ENCODE data around the gene KLHDC9.
"Not testable (repeated sequence)": the region's sequence is repeated elsewhere in the genome, so short reads cannot be mapped to it uniquely, and the experiment has no call there.

Gene KLHDC9

GRCh38 chr1:161111527-161111926 lies 13.4 kb downstream of the KLHDC9 start:
- no peak overlapping the region for H3K27ac ChIP-seq
- no peaks in the 10 kb centered on the region for H3K36me3 ChIP-seq (ENCODE audit: control insufficient read depth, insufficient read depth, low read length)
- H3K9ac ChIP-seq = no peak overlapping the region
- H3K79me2 ChIP-seq = peaks cover 19% of the 10 kb centered on the region
- no peaks in the 10 kb centered on the region for H3K4me1 ChIP-seq
- no peak overlapping the region for H3K4me2 ChIP-seq (ENCODE audit: low read length)
- no peaks in the 10 kb centered on the region for H3K27me3 ChIP-seq (ENCODE audit: control insufficient read depth, insufficient read depth, low read length)
- TF ChIP-seq, protein P1, sequence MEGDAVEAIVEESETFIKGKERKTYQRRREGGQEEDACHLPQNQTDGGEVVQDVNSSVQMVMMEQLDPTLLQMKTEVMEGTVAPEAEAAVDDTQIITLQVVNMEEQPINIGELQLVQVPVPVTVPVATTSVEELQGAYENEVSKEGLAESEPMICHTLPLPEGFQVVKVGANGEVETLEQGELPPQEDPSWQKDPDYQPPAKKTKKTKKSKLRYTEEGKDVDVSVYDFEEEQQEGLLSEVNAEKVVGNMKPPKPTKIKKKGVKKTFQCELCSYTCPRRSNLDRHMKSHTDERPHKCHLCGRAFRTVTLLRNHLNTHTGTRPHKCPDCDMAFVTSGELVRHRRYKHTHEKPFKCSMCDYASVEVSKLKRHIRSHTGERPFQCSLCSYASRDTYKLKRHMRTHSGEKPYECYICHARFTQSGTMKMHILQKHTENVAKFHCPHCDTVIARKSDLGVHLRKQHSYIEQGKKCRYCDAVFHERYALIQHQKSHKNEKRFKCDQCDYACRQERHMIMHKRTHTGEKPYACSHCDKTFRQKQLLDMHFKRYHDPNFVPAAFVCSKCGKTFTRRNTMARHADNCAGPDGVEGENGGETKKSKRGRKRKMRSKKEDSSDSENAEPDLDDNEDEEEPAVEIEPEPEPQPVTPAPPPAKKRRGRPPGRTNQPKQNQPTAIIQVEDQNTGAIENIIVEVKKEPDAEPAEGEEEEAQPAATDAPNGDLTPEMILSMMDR (IDR thresholded peaks at IDR 0.05) = no peak
- H3K9me3 ChIP-seq (ENCODE audit: control insufficient read depth, low read length) = no peaks in the 10 kb centered on the region
- H2AFZ ChIP-seq = no peak overlapping the region
- no peak overlapping the region for H3K4me3 ChIP-seq (ENCODE audit: low read depth, low read length)

DNA sequence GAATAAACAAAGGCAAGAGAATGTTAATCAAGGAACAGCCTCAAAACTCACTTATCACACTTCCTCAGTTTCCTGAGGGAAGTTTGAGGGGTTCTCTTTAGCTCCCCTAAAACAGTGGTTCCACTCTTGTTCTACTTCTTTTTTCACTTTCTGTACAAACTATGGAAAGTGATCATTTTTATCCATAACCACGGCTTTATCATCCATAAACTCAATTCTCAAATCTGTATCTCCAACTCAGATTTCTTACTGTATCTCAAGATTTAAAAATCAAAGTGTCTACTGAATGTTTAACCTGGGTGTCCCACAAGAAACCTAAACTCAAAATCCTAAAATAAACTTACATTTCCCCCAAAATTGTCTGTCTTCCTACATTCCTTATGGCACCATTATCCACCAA lies 15.8 kb downstream of the KLHDC9 start:
- H2AFZ ChIP-seq = no peak overlapping the region
- no peaks in the 10 kb centered on the region for H3K27me3 ChIP-seq (ENCODE audit: control insufficient read depth, insufficient read depth, low read length)
- no peak overlapping the region for H3K4me2 ChIP-seq (ENCODE audit: low read length)
- H3K9ac ChIP-seq = no peak overlapping the region
- H3K79me2 ChIP-seq = peaks cover 31% of the 10 kb centered on the region
- no peaks in the 10 kb centered on the region for H3K9me3 ChIP-seq (ENCODE audit: control insufficient read depth, low read length)
- no peak overlapping the region for H3K4me3 ChIP-seq (ENCODE audit: low read depth, low read length)
- no peak overlapping the region for H3K27ac ChIP-seq
- peaks cover 2% of the 10 kb centered on the region for H3K4me1 ChIP-seq
- H3K36me3 ChIP-seq (ENCODE audit: control insufficient read depth, insufficient read depth, low read length) = no peaks in the 10 kb centered on the region
- TF ChIP-seq, protein P1 (IDR thresholded peaks at IDR 0.05) = no peak

DNA sequence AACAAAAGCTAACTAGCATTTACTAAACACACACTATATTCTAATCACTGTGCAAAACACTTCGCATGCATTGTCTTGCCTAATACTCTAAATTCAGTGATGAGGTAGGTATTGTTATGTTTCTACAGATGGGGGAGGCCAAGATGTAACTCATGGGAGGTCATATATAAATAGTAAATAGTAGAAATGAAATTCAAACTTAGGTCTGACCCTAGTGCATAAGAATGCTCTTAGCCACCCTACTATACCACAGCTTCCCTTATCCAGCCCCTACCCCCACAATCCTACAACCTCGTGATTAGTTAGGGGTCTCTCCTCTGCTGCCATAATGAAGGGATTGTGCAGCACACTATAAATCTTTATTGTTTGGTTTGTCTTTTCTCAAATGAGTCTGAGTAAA lies 16.4 kb downstream of the KLHDC9 start:
- H3K79me2 ChIP-seq = peaks cover 31% of the 10 kb centered on the region
- H3K4me1 ChIP-seq = peaks cover 8% of the 10 kb centered on the region
- H3K27ac ChIP-seq = no peak overlapping the region
- no peak overlapping the region for H3K9ac ChIP-seq
- H3K4me2 ChIP-seq (ENCODE audit: low read length) = no peak overlapping the region
- no peak overlapping the region for H2AFZ ChIP-seq
- H3K4me3 ChIP-seq (ENCODE audit: low read depth, low read length) = no peak overlapping the region
- TF ChIP-seq, protein P1 (IDR thresholded peaks at IDR 0.05) = no peak
- no peaks in the 10 kb centered on the region for H3K27me3 ChIP-seq (ENCODE audit: control insufficient read depth, insufficient read depth, low read length)
- H3K36me3 ChIP-seq (ENCODE audit: control insufficient read depth, insufficient read depth, low read length) = no peaks in the 10 kb centered on the region
- no peaks in the 10 kb centered on the region for H3K9me3 ChIP-seq (ENCODE audit: control insufficient read depth, low read length)

DNA sequence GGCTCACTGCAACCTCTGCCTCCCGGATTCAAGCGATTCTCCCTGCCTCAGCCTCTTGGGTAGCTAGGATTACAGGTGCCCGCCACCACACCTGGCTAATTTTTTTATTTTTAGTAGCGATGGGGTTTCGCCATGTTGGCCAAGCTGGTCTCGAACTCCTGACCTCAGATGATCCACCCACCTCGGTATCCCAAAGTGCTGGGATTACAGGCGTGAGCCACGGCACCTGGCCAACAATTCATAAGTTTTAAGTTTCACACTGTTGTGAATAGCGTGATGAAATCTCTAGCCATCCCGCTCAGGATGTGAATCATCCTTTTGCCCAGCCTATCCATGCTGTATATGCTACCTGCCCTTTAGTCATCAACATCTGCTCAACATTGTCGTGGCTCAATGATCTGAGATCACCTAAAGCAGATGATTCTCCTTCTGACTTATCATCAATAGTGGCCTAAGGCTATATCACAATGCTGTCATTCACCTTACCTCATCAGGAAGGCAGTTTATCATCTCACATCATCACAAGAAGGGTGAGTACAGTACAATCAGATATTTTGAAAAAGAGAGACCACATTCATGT lies 17.1 kb downstream of the KLHDC9 start:
- H3K79me2 ChIP-seq = peaks cover 31% of the 10 kb centered on the region
- H3K4me1 ChIP-seq = peaks cover 13% of the 10 kb centered on the region
- H2AFZ ChIP-seq = no peak overlapping the region
- H3K27ac ChIP-seq = no peak overlapping the region
- no peak overlapping the region for H3K9ac ChIP-seq
- no peak overlapping the region for H3K4me3 ChIP-seq (ENCODE audit: low read depth, low read length)
- no peaks in the 10 kb centered on the region for H3K27me3 ChIP-seq (ENCODE audit: control insufficient read depth, insufficient read depth, low read length)
- no peaks in the 10 kb centered on the region for H3K36me3 ChIP-seq (ENCODE audit: control insufficient read depth, insufficient read depth, low read length)
- H3K4me2 ChIP-seq (ENCODE audit: low read length) = no peak overlapping the region
- TF ChIP-seq, protein P1 (IDR thresholded peaks at IDR 0.05) = no peak
- H3K9me3 ChIP-seq (ENCODE audit: control insufficient read depth, low read length) = no peaks in the 10 kb centered on the region

DNA sequence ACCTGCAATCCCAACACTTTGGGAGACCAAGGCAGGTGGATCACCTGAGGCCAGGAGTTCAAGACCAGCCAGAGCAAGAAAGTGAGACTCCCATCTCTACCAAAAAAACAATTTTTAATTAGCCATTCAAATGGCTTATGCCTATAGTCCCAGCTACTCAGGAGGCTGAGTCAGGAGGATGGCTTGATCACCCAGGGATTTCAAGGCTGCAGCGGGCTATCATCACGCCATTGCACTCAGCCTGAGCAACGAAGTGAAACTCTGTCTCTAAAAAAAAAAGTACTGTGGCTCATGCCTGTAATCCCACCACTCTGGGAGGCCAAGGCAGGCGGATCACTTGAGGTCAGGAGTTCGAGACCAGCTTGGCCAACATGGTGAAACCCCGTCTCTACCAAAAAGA lies 17.8 kb downstream of the KLHDC9 start:
- Histone ChIP-seq H3K4me1 (peaks cover 13% of the 10 kb centered on the region), H3K79me2 (peaks cover 31% of the 10 kb centered on the region)
- H2AFZ ChIP-seq; H3K36me3 ChIP-seq (ENCODE audit: control insufficient read depth, insufficient read depth, low read length); H3K9ac ChIP-seq; H3K27me3 ChIP-seq (ENCODE audit: control insufficient read depth, insufficient read depth, low read length); H3K4me3 ChIP-seq (ENCODE audit: low read depth, low read length); H3K9me3 ChIP-seq (ENCODE audit: control insufficient read depth, low read length); H3K4me2 ChIP-seq (ENCODE audit: low read length); H3K27ac ChIP-seq: not testable (repeated sequence)
